HG03064 (cell line): ENCODE measurements around the gene PNLDC1.
A peak's percentile ranks its signal among the peaks of the same experiment; 100 is the strongest.
"Not testable (repeated sequence)": the region's sequence is repeated elsewhere in the genome, so short reads cannot be mapped to it uniquely, and the experiment has no call there.

Experiments used
- ATAC-seq: cut with Tn5 transposase; IDR thresholded peaks from one replicate; pipeline ENCODE4 v1.9.1; 2021; ENCODE audit warnings: low read depth; ENCODE audit not compliant: unreplicated experiment

Gene PNLDC1

DNA sequence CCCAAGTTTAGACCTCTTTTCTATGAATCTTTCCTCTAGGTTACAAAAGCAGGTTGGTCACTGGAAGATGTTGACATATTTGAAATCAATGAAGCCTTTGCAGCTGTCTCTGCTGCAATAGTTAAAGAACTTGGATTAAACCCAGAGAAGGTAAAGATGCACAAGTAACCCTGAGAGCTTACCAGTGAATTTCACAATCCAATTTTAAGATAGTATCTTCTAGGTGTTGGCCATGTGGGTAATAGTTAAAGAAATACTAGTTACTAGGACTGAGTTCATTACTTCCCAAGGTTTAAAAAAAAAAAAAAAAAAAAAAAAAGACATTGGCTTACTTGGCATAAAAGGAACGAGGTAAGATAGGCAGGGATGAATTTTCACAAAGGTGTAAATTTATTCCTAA is 21.9 kb upstream of the PNLDC1 start:
- ATAC-seq, result no peak

- ATAC-seq, result no peak
Measured at GRCh38 chr6:159778542-159779103, 21.5 kb upstream of the PNLDC1 start.

DNA sequence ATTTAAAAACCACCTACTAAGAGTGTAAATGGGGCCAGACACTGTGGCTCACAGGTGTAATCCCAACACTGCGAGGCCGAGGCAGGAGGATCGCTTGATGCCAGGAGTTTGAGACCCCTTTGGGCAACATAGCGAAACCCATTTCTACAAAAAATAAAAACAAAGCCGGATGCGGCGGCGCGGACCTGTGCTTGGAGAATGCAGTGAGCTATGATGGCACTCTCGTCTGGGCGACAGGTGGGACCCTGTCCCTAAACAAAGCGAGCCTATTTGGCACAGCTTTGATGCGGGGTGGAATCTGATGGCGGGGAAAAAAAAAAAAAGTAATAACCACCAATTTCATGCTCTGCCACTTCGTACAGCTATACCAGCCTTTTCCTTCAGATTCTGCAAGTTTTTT is 11.8 kb upstream of the PNLDC1 start:
- no peak for ATAC-seq

GRCh38 chr6:159788753-159789376 is 11.2 kb upstream of the PNLDC1 start:
- peak; percentile 0 for ATAC-seq

GRCh38 chr6:159789377-159790148 is 10.5 kb upstream of the PNLDC1 start, which contains the start of gene TCP1:
Gene TCP1, minus strand, starts transcription at chr6:159789602. Its CDS starts 134 bp downstream, at chr6:159789468.
- peak; percentile 63 for ATAC-seq

GRCh38 chr6:159790149-159790955 is 9.7 kb upstream of the PNLDC1 start, which contains the start of gene MRPL18:
Gene MRPL18, plus strand, starts transcription at chr6:159790467. Its CDS starts 121 bp downstream, at chr6:159790588.
- peak; percentile 82 for ATAC-seq

DNA sequence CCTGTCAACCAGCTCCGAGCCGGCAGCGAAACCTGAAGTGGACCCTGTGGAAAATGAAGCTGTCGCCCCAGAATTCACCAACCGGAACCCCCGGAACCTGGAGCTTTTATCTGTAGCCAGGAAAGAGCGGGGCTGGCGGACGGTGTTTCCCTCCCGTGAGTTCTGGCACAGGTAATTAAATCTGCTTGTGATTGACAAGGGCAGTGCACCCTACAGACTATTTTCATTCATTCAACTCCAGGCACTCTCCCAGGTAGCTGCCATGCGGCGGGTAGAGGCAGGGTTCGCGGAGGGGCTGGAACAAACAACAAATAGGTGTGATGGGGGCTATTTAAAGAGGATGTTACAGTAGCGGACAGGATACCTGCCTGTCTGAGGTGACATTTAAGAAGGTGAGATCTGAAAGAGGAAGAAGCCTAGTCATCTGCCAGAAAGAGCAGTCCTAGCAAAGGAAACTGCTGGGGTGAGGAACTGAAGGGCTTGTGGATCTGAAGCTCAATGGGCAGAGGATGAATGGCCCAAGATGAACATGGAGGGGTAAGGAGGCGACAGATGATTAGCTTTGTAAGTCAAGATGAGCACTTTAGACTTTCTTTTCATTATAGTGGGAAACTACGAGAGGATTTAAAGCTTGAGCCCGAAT is 9.0 kb upstream of the PNLDC1 start:
- no peak for ATAC-seq

DNA sequence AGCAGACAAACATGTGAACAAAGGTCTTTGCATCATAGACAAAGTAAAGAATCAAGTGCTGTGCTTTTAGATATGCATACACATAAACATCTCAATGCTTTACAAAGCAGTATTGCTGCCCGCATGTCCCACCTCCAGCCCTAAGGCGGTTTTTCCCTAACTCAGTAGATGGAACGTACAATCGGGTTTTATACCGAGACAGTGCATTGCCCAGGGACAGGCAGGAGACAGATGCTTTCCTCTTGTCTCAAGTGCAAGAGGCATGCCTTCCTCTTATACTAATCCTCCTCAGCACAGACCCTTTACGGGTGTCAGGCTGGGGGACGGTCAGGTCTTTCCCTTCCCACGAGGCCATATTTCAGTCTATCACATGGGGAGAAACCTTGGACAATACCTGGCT is 5.1 kb upstream of the PNLDC1 start:
- not testable (repeated sequence) for ATAC-seq

DNA sequence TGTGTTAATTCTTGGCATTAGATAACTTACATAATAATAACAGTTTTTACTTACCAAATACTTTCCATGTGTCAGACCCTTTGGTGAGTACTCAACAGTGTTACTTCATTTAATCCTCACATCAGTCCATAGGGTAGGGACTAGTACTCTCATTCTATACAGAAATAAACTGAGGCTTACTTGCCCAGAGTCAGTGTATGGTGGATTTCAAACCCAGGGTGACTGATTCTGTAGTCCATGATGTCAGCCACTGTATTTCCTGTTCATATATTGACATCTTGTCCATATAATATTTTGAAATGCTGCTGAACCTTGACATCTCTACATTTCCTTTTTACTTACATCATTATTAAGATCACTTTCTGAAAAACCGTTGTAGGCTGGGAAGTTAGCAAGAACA is 2.5 kb upstream of the PNLDC1 start:
- ATAC-seq, result no peak

GRCh38 chr6:159801935-159802334 is 1.9 kb downstream of the PNLDC1 start:
- no peak for ATAC-seq

DNA sequence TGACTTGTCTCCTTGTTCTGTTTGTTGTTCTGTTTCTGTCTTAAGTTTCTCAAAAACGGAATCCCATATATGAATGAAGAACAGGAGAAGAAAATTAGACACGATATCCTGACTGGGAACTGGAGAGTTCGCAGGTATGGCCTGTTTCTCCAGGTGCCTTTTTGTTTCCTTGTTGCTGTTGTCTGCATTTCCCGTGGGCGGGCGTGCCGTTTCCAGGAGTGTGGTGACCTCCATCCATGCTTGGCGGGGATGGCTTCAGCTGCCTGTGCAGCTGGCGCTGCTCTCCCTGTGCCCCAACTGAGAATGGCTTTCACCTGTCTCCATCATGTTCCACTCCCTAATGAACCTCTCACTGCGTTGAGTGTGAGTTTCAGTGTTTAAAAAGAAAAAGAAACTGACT is 4.4 kb downstream of the PNLDC1 start:
- no peak for ATAC-seq

DNA sequence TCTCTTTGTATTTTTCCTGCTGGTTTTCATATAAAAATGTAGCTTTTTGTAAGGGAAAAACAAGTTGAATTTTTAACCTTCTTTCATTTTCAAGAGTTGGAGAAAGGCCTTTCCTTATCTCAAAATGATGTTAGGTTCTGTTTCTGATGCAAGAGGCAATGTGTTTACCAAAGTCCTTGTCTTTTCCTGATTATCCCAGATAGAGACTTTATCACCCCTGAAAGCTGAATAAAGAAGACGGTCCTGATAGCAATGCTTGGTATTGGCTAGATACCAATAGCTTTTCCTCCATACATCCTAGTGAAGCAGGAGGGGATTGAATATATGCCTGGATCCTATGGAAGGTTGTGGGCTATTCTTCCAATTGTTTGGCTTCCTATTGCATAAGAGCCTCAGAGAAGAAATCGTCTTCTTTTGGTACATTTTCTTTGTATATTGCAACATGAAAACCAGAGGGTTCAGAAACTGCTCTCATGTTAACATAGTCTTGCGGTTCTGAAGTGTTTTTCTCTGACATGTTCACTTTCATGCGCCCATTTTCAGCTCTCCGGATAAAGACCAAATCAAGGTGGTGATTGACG is 5.5 kb downstream of the PNLDC1 start:
- no peak for ATAC-seq

DNA sequence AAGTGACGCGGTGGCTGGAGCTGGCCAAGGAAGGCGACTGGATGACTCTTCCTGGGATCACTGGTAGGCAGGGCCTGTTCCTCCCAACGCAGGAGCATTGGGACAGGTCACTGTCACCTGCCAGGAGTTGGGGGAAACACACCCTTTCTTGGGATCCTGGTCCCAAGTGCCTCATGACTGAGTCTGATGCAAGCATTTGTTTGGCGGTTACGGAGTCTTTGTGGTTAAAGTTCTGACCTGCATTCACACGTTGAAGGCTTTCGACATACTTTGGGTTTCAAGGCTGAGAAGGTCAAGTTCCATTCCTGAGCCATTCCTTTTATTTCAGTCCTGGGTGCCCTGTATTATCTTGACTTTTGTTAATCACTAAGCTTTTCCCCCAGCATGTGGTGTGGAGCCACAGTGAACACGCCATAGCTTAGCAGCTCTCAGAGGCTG is 6.0 kb downstream of the PNLDC1 start:
- ATAC-seq, result no peak

DNA sequence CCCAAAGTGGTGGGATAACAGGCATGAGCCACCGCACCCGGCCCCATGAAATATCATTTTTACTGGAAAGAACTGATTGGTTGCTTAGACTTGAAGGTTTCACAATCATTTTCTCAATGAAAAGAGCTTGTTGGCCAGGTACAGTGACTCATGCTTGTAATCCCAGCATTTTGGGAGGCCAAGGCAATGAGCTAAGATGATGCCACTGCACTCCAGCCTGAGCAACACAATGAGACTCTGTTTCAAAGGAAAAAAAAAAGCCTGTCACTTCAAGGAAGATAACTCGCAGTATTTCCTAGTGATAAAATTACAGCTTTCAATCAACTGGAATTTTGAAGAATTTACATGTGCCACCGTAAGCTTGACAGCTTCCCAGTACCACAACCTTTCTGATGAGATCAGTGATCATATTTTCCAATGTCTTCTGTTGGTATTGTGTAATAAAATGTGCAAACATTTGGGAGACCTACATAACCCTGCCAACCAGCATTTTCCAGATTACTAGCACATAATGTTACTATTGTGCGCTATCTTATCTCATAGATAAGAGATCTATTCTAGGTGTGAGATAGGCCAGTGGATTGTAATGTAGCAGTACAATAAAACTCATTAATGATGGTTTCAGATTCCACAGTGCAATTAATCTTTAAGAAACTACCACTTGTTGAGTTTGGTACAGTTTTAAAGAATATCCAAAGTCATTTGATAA is 7.2 kb downstream of the PNLDC1 start:
- no peak for ATAC-seq

- no peak for ATAC-seq
Measured at GRCh38 chr6:159808647-159809046, 8.6 kb downstream of the PNLDC1 start.

DNA sequence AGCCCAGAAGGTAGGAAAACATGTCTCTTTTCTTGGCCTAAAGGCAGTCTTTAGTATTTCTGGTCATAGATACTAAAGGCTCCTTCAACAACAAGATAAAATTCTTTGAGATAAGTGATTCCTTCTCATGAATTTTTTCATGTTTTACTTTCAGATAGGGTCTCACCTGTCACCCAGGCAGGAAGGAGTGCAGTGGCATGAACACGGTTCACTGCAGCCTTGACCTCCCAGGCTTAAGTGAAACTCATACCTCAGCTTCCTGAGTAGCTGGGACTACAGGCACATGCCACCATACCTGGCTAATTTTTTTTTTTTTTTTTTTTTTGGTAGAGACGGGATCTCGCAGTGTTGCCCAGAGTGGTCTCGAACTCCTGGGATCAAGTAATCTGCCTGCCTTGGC is 9.1 kb downstream of the PNLDC1 start:
- no peak for ATAC-seq

DNA sequence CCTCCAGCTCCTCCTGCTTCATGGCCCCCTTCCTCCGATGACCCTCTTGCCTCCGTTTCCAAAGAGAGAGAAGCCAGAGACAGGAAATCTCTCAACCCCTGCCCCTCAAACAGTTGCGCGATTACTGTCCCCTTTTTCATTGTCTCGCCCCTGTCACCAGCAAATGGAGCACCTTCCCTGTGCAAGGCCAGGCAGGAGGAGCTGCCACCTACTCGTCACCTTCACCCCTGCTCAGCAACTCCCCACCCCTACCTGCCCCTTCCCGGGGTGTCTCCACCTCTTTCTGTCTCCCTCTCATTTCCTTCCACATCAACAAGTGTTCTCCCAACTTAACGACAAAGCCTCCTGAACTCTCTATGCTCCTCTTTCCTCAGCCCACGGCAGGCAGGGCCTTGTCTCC is 13.7 kb downstream of the PNLDC1 start:
- ATAC-seq, result no peak

- ATAC-seq, result no peak
Measured at GRCh38 chr6:159815410-159815809, 15.3 kb downstream of the PNLDC1 start.

DNA sequence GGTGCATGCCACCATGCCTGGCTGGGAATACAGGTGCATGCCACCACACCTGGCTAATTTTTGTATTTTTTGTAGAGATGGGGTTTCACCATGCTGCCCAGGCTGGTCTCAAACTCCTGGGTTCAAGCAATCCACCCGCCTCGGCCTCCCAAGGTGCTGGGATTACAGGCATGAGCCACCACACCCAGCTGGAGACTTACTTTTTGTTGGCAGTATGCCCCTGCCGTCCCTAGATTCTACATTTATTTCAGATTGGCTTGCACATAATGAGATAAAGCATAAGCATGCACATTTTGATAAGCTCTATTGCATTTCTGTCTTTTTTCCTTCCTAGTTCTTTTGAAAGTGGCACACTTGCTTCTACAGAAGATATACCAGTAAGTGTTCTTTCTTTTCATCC is 16.7 kb downstream of the PNLDC1 start:
- not testable (repeated sequence) for ATAC-seq
